Trophoblast cell (in vitro differentiated cells and primary cell): ENCODE data around the gene MYO5B.
A peak's percentile ranks its signal among the peaks of the same experiment; 100 is the strongest.

Experiments used
- DNase-seq, 2 donors: peaks; one replicate each; pipeline ENCODE4 v3.0.0-alpha.2; 2016
- H2AFZ ChIP-seq: 2 replicates; pipeline ENCODE4 v1.6.1; 2013; ENCODE audit warnings: low read length, moderate library complexity, mild to moderate bottlenecking; ENCODE audit not compliant: insufficient read depth, poor library complexity
- H2AK5ac ChIP-seq: 2 replicates; pipeline ENCODE4 v1.6.1; 2013; ENCODE audit warnings: mild to moderate bottlenecking, low read length
- H2BK120ac ChIP-seq: 2 replicates; pipeline ENCODE4 v1.6.1; 2013; ENCODE audit warnings: low read length, mild to moderate bottlenecking, moderate library complexity; ENCODE audit not compliant: insufficient read depth, poor library complexity
- H2BK12ac ChIP-seq: 2 replicates; pipeline ENCODE4 v1.6.1; 2013; ENCODE audit warnings: mild to moderate bottlenecking, low read length, moderate library complexity
- H2BK5ac ChIP-seq: 2 replicates; pipeline ENCODE4 v1.6.1; 2013; ENCODE audit warnings: low read length, low read depth, moderate library complexity, mild to moderate bottlenecking; ENCODE audit not compliant: poor library complexity
- H3K14ac ChIP-seq: 2 replicates; pipeline ENCODE4 v1.6.1; 2013; ENCODE audit warnings: mild to moderate bottlenecking, low read length
- H3K18ac ChIP-seq: 2 replicates; pipeline ENCODE4 v1.6.1; 2013; ENCODE audit warnings: mild to moderate bottlenecking, low read length
- H3K23ac ChIP-seq: 2 replicates; pipeline ENCODE4 v1.6.1; 2013; ENCODE audit warnings: low read length
- H3K27ac ChIP-seq: 2 replicates; pipeline ENCODE4 v1.5.1; 2013; ENCODE audit warnings: low read depth, mild to moderate bottlenecking, inconsistent platforms, low read length, moderate library complexity
- H3K27me3 ChIP-seq: 2 replicates; pipeline ENCODE4 v1.6.1; 2013; ENCODE audit warnings: inconsistent platforms, mild to moderate bottlenecking, low read length, moderate library complexity; ENCODE audit not compliant: insufficient read depth
- H3K36me3 ChIP-seq, 2 experiments: 1 replicate in 1 of 2; 2 replicates in 1 of 2; pipeline ENCODE4 v1.6.1; 2013; ENCODE audit warnings: low read length in 2 of 2, mild to moderate bottlenecking in 2 of 2, moderate library complexity in 1 of 2; ENCODE audit not compliant: insufficient read depth in 2 of 2, control insufficient read depth in 1 of 2
- H3K4ac ChIP-seq: 2 replicates; pipeline ENCODE4 v1.6.1; 2013; ENCODE audit warnings: low read depth, mild to moderate bottlenecking, low read length, moderate library complexity
- H3K4me1 ChIP-seq, 2 experiments: 1 replicate in 1 of 2; 2 replicates in 1 of 2; pipeline ENCODE4 v1.6.1; 2013; ENCODE audit warnings: low read length in 2 of 2, mild to moderate bottlenecking in 2 of 2, moderate library complexity in 1 of 2; ENCODE audit not compliant: insufficient read depth in 2 of 2, control insufficient read depth in 1 of 2
- H3K4me2 ChIP-seq: 2 replicates; pipeline ENCODE4 v1.6.1; 2013; ENCODE audit warnings: inconsistent platforms, mild to moderate bottlenecking, low read length, moderate library complexity
- H3K4me3 ChIP-seq: 2 replicates; pipeline ENCODE4 v1.5.1; 2013; ENCODE audit warnings: mild to moderate bottlenecking, low read depth, low read length, inconsistent platforms
- H3K79me1 ChIP-seq: one replicate; pipeline ENCODE4 v1.6.1; 2013; ENCODE audit warnings: low read length
- H3K79me2 ChIP-seq: 2 replicates; pipeline ENCODE4 v1.6.1; 2013; ENCODE audit warnings: low read length, mild to moderate bottlenecking; ENCODE audit not compliant: control insufficient read depth, insufficient read depth, poor library complexity
- H3K9ac ChIP-seq: 2 replicates; pipeline ENCODE4 v1.6.1; 2013; ENCODE audit warnings: mild to moderate bottlenecking, low read length
- H3K9me3 ChIP-seq: 2 replicates; pipeline ENCODE4 v1.6.1; 2013; ENCODE audit warnings: low read depth, mild to moderate bottlenecking, control low read depth, inconsistent platforms, low read length; ENCODE audit not compliant: insufficient read depth
- H4K12ac ChIP-seq: 2 replicates; pipeline ENCODE4 v1.6.1; 2013; ENCODE audit warnings: low read depth, mild to moderate bottlenecking, low read length, moderate library complexity
- H4K8ac ChIP-seq: 2 replicates; pipeline ENCODE4 v1.6.1; 2013; ENCODE audit warnings: low read depth, mild to moderate bottlenecking, low read length, moderate library complexity
- H4K91ac ChIP-seq: one replicate; pipeline ENCODE4 v1.6.1; 2013; ENCODE audit warnings: low read depth, mild to moderate bottlenecking, low read length, moderate library complexity
- WGBS: extraction: QIAGEN DNeasy Blood & Tissue Kit; methylation state at CpG from one replicate; pipeline ENCODE4 v1.1.7; 2013; ENCODE audit warnings: missing lambda C conversion rate; ENCODE audit not compliant: insufficient read length, insufficient coverage; ENCODE audit errors: extremely low coverage; 5-methylcytosine and 5-hydroxymethylcytosine counted together

MYO5B gene

GRCh38 chr18:50011813-50012435 lies 183.0 kb downstream of the MYO5B start:
- no peak overlapping the region for H2BK12ac ChIP-seq
- no peak overlapping the region for H3K4me3 ChIP-seq
- H2AK5ac ChIP-seq: no peak overlapping the region
- H3K9me3 ChIP-seq: peaks cover 3% of the 10 kb centered on the region
- H3K23ac ChIP-seq: no peak overlapping the region
- no peaks in the 10 kb centered on the region for H3K27me3 ChIP-seq
- WGBS: no CpG with 5 or more reads among the region's 4 CpGs
- no peak for DNase-seq
- no peak overlapping the region for H3K27ac ChIP-seq
- no peaks in the 10 kb centered on the region for H3K36me3 ChIP-seq
- no peak overlapping the region for H4K8ac ChIP-seq
- no peak overlapping the region for H3K14ac ChIP-seq
- no peak overlapping the region for H3K4me2 ChIP-seq
- H3K79me1 ChIP-seq: no peaks in the 10 kb centered on the region
- no peak overlapping the region for H4K12ac ChIP-seq
- no peak overlapping the region for H3K9ac ChIP-seq
- H2BK120ac ChIP-seq: no peak overlapping the region
- H3K18ac ChIP-seq: no peak overlapping the region
- H2BK5ac ChIP-seq: no peak overlapping the region
- no peaks in the 10 kb centered on the region for H3K79me2 ChIP-seq
- no peak overlapping the region for H2AFZ ChIP-seq
- H3K4ac ChIP-seq: no peak overlapping the region
- H4K91ac ChIP-seq: no peak overlapping the region
- H3K4me1 ChIP-seq: peaks cover 2 to 4% of the 10 kb centered on the region in 2 experiments

- H4K12ac ChIP-seq: no peak overlapping the region
- H3K27me3 ChIP-seq: no peaks in the 10 kb centered on the region
- no peak overlapping the region for H2BK5ac ChIP-seq
- no peak overlapping the region for H2AK5ac ChIP-seq
- no peak overlapping the region for H3K18ac ChIP-seq
- H2BK120ac ChIP-seq: no peak overlapping the region
- no peak overlapping the region for H2BK12ac ChIP-seq
- no peak overlapping the region for H3K14ac ChIP-seq
- H4K8ac ChIP-seq: no peak overlapping the region
- H3K27ac ChIP-seq: no peak overlapping the region
- no peak overlapping the region for H3K4me2 ChIP-seq
- DNase-seq: peak; percentile 28 to 53
- H3K9me3 ChIP-seq: peaks cover 3% of the 10 kb centered on the region
- H3K9ac ChIP-seq: no peak overlapping the region
- no peak overlapping the region for H3K23ac ChIP-seq
- no peak overlapping the region for H3K4ac ChIP-seq
- H3K79me2 ChIP-seq: no peaks in the 10 kb centered on the region
- H3K4me3 ChIP-seq: no peak overlapping the region
- H2AFZ ChIP-seq: no peak overlapping the region
- H3K79me1 ChIP-seq: no peaks in the 10 kb centered on the region
- no peaks in the 10 kb centered on the region for H3K36me3 ChIP-seq
- H3K4me1 ChIP-seq: peaks cover 2 to 4% of the 10 kb centered on the region in 2 experiments
- H4K91ac ChIP-seq: no peak overlapping the region
- WGBS: no CpG with 5 or more reads among the region's 3 CpGs
Observed at GRCh38 chr18:50009773-50010335, 185.1 kb downstream of the MYO5B start.

- H3K4me1 ChIP-seq: no peaks in the 10 kb centered on the region
- no peak overlapping the region for H3K23ac ChIP-seq
- no peak overlapping the region for H3K18ac ChIP-seq
- H3K79me1 ChIP-seq: no peaks in the 10 kb centered on the region
- no peak overlapping the region for H4K12ac ChIP-seq
- H3K9ac ChIP-seq: peak overlapping the region; percentile 12
- no peak overlapping the region for H2BK120ac ChIP-seq
- no peak overlapping the region for H4K91ac ChIP-seq
- H2BK5ac ChIP-seq: no peak overlapping the region
- no peak overlapping the region for H2BK12ac ChIP-seq
- H3K4ac ChIP-seq: no peak overlapping the region
- H3K9me3 ChIP-seq: peaks cover 3% of the 10 kb centered on the region
- H3K4me2 ChIP-seq: no peak overlapping the region
- H3K14ac ChIP-seq: no peak overlapping the region
- H3K4me3 ChIP-seq: no peak overlapping the region
- no peak overlapping the region for H3K27ac ChIP-seq
- no peak for DNase-seq
- no peak overlapping the region for H4K8ac ChIP-seq
- no peaks in the 10 kb centered on the region for H3K36me3 ChIP-seq
- H2AK5ac ChIP-seq: no peak overlapping the region
- WGBS: no CpG with 5 or more reads among the region's 3 CpGs
- H3K79me2 ChIP-seq: no peaks in the 10 kb centered on the region
- no peak overlapping the region for H2AFZ ChIP-seq
- H3K27me3 ChIP-seq: no peaks in the 10 kb centered on the region
Observed at GRCh38 chr18:50008306-50008705, 186.6 kb downstream of the MYO5B start.

- Histone ChIP-seq H3K4ac (no peak overlapping the region), H3K79me1 (no peaks in the 10 kb centered on the region), H3K27me3 (no peaks in the 10 kb centered on the region), H3K4me3 (no peak overlapping the region), H3K9me3 (peaks cover 5% of the 10 kb centered on the region), H2AFZ (no peak overlapping the region), H2BK5ac (no peak overlapping the region), H2BK120ac (no peak overlapping the region), H4K8ac (no peak overlapping the region), H3K23ac (no peak overlapping the region), H3K18ac (no peak overlapping the region), H3K79me2 (no peaks in the 10 kb centered on the region), H3K4me1 (no peaks in the 10 kb centered on the region), H4K12ac (no peak overlapping the region), H3K9ac (no peak overlapping the region), H3K14ac (no peak overlapping the region), H2BK12ac (no peak overlapping the region), H3K27ac (no peak overlapping the region), H3K36me3 (no peaks in the 10 kb centered on the region), H2AK5ac (no peak overlapping the region), H3K4me2 (no peak overlapping the region), H4K91ac (no peak overlapping the region)
- DNase-seq: no peak
- WGBS: no CpG with 5 or more reads among the region's 2 CpGs
Observed at GRCh38 chr18:50006470-50007046, 188.4 kb downstream of the MYO5B start.
